SH-SY5Y (cell line): ENCODE measurements around the gene HMCN2.

Experiments
- GATA2 ChIP-seq: IDR thresholded peaks from 2 replicates; pipeline ENCODE4 v1.6.1; 2011; ENCODE audit warnings: mild to moderate bottlenecking, low read depth, low read length
- GATA3 ChIP-seq: IDR thresholded peaks from 2 replicates; pipeline ENCODE4 v1.6.1; 2011; ENCODE audit warnings: low read depth, mild to moderate bottlenecking, low read length, moderate library complexity

HMCN2 gene

DNA sequence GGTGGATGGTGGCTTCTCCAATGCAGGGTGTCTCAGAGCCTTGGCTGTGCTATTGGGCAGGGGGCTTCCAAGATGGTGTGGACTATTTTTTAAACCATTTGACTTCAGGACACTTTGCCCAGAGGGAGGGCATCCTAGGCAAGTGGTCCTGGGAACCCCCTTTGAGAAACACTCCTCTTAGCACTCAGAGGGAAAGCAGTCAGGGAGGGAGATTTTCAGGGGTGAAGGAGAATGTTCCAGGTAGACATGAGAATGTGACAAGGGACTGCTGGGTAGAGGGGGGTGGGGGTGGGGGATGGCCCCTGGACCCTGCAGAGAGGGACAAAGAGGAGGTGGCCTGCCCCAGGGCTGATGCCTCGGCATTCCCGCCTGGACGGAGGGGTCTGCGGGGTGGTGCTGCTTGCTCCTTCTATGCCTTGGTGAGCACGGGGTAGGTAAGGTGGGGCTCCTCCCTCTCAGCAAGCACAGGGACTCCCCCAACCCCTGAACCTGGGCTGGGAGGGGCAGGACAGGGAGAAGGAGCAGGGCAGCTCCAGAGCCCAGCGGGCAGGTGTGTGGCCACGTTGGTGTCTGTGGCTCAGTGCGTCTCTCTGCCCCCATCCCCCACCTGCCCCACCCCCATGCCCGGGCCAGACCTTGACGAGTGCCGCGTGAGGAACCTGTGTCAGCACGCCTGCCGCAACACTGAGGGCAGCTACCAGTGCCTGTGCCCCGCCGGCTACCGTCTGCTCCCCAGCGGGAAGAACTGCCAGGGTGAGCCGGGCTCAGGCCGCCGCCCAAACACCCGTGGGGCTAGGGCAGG, 165.4 kb downstream of the HMCN2 start:
- TF ChIP-seq GATA3 (no peak), GATA2 (no peak)

DNA sequence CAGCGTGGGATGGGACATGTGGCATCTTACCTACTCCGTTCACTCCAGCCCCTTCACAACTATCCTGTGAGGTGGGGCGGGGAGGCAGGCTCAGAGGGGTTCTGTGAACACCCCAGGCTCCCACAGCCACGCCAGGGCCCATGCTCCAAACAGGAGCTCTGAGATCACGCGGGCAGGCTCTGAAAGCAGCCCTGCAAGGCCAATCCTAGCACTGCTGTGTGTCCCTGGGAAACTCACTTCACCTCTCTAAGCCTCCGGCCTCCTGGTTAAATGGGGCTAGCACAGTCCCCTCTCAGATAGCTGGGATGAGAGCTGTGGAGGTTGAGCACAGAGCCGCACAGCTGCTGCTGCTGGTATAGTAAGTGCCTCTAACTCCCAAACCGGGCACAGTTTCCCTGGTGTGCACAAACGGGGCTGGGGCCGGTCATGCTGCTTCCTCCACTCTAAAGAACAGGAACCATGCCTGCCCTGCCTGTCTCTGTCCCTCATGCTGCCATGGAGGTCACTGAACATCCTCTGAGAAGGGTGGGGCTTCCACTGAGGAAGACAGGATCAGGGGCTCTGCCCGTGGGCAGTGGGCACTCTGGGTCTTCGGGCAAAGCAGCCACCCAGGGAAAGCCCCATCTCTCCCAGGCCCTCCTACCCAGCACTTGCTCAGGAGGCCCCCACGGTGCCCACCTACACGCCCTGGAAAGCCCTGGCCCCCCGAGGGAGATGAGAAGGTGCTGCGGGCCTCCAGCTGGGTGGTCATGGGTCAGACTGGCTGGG, 166.2 kb downstream of the HMCN2 start:
- TF ChIP-seq GATA2: no peak
- TF ChIP-seq GATA3: no peak

- TF ChIP-seq GATA2: no peak
- no peak for TF ChIP-seq GATA3
These were observed 166.8 kb downstream of the HMCN2 start for GRCh38 chr9:130432362-130432761.

- no peak for TF ChIP-seq GATA2
These were observed 167.2 kb downstream of the HMCN2 start for GRCh38 chr9:130432796-130433167.

- TF ChIP-seq GATA3 (no peak), GATA2 (no peak)
These were observed 167.8 kb downstream of the HMCN2 start for GRCh38 chr9:130433168-130433946.

DNA sequence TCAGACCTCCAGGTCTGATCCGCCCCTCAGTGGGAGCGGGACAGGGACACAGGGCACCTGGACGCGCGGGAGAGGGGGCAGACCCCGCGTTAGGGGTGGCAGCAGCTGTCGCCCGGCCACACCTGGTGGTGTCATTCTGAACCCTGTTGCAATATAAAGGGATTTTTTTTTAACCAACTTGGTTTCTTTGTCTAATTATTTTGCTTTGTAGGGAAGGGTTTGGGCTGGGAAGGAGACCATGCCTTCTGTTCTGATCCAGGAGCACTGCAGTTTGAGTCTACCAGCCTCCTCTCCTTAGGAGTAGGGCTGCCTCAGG, 168.3 kb downstream of the HMCN2 start:
- TF ChIP-seq GATA2 (no peak), GATA3 (no peak)

GRCh38 chr9:130437011-130437789, 171.6 kb downstream of the HMCN2 start:
- TF ChIP-seq GATA2: no peak
- no peak for TF ChIP-seq GATA3

DNA sequence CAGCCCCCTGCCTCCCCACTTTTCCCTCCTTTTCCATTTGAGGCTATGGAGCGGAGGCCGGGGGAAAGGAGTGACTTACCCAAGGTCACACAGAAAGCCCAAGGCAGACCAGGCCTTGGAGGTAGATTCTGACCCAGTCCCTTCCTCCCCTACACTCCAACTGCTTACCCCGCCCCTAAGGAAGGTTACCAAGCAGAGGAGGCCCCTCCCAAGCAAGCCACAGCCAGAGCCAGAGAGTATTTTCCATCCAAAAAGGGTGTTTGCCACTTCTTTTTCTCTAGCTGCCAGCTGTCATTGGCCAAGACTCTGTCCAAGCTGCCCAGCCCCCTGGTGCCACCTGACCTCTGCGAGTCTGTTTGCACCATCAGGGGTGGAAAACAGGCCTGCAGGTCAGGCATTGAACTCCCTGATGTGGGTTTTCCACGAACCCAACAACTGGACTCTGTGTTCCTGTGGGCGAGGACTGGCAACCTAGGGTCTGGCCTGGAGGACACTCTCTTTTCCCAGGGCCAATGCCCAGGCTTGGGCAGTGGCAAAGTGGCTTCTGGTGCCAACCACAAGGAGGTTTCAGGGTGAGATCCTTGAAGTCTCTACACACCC, 172.9 kb downstream of the HMCN2 start:
- no peak for TF ChIP-seq GATA2
- no peak for TF ChIP-seq GATA3

GRCh38 chr9:130441031-130441430, 175.5 kb downstream of the HMCN2 start:
- TF ChIP-seq GATA3 (no peak), GATA2 (no peak)

DNA sequence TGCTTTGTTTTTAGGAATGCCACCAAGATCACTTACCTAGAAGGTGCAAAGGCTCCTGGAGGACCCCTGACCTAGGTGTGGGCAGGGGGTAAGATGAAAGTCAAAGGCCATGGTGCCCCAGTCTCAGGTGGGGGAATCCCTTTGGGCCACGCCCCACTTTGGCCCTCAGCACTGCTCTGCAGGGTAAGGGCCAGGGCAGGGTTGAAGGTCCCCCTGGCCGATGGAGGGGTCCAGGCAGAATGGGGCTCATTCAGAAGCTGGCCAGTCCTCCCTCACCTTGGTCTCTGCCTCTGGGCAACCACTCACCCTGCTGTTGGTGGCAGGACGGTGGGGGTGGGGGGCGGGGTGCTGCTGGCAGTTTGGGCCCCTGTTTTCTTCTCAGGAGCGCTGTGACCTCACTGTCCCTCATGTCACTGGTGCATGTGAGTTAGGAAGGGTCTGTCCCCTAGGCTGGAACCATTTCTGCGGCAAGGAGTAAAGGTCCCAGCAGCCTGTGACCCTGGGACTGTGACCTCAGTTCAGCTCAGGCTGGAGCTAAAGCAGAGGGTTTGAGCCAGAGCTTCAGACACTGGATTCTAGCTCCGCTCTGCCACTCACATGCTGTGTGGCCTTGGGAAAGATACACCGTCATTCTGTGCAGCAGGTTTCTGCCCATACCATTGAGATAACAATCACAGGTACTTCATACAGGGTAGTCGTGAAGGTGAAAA, 177.3 kb downstream of the HMCN2 start:
- TF ChIP-seq GATA2 (no peak), GATA3 (no peak)

DNA sequence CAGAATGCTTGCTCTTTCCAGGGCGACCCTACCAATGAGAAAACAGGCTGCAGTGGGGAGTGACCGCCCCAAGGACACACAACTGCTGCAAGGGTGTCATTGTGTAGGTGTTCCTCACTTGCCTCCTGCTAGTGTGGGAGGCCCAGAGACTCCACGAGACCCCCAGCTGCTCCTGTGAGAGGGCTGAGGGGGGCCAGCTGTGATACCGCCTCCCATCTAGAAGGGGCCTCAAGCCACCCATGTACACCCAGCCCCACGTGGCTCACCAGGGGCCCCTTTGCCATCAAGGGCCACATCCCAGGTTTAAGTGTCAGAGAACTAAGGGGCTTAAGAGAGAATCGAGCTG, 177.9 kb downstream of the HMCN2 start:
- TF ChIP-seq GATA3 (no peak), GATA2 (no peak)

GRCh38 chr9:130443840-130444492, 178.4 kb downstream of the HMCN2 start:
- TF ChIP-seq GATA2: no peak
- TF ChIP-seq GATA3: no peak

DNA sequence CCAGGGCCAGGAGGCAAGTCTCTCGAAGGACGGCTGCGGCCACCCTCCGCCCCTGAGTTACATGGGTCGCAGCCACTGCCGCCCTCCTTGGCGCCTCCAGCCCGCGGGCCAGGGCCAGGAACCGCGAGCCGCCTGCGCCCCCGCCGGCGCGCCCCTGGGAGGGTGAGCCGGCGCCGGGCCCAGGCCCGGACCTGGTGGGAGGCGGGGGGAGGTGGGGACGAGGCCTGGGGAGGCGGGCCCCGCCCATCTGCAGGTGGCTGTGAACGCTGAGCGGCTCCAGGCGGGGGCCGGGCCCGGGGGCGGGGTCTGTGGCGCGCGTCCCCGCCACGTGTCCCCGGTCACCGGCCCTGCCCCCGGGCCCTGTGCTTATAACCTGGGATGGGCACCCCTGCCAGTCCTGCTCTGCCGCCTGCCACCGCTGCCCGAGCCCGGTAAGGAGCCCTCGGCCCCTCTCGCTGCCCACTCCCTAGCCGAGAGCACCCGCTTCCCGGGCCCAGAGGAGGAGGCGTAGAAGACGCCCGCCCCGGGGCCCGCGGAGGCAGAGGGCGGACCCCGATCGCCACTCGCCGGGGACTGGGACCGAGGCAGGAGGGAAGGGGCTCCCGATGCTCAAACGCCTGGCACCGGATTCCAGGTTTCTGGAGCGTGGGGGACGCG, 179.1 kb downstream of the HMCN2 start, which contains the start of gene ASS1:
Gene ASS1, plus strand, starts transcription at position 397 of the 657 bp plus-strand sequence. CDS start 7,268 bp downstream, outside the sequence.
- no peak for TF ChIP-seq GATA2
- no peak for TF ChIP-seq GATA3
